ENCODE data around the gene CCPG1.

Gene CCPG1

DNA sequence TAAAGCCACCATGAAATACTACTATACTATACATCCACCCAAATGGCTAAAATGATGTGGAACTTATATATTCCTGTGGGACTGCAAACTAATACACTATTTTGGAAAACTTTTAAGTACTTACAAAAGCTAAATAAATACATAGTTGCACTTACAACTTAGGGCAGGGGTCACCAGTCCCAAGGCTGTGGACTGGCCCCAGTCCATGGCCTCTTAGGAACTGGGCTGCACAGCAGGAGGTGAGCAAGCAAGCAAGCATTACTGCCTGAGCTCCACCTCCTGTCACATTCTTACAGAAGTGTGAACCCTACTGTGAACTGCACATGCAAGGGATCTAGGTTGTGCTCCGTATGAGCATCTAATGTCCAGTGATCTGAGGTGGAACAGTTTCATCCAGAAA is 71.0 kb downstream of the CCPG1 start:
- H3K9me3 ChIP-seq (ENCODE audit: severe bottlenecking), result no peaks in the 10 kb centered on the region
- no peak overlapping the region for H3K4me3 ChIP-seq (ENCODE audit: low read depth, low read length)
- no peak overlapping the region for H3K27ac ChIP-seq
- DNase-seq, result no peak
- H3K36me3 ChIP-seq, result no peaks in the 10 kb centered on the region; the same call in 1 of the 2 replicates
- H3K27me3 ChIP-seq (ENCODE audit: insufficient read depth, low read depth, severe bottlenecking), result no peaks in the 10 kb centered on the region
- TF ChIP-seq, protein P1, sequence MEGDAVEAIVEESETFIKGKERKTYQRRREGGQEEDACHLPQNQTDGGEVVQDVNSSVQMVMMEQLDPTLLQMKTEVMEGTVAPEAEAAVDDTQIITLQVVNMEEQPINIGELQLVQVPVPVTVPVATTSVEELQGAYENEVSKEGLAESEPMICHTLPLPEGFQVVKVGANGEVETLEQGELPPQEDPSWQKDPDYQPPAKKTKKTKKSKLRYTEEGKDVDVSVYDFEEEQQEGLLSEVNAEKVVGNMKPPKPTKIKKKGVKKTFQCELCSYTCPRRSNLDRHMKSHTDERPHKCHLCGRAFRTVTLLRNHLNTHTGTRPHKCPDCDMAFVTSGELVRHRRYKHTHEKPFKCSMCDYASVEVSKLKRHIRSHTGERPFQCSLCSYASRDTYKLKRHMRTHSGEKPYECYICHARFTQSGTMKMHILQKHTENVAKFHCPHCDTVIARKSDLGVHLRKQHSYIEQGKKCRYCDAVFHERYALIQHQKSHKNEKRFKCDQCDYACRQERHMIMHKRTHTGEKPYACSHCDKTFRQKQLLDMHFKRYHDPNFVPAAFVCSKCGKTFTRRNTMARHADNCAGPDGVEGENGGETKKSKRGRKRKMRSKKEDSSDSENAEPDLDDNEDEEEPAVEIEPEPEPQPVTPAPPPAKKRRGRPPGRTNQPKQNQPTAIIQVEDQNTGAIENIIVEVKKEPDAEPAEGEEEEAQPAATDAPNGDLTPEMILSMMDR (IDR thresholded peaks at IDR 0.05; ENCODE audit: low read depth, low read length), result no peak

DNA sequence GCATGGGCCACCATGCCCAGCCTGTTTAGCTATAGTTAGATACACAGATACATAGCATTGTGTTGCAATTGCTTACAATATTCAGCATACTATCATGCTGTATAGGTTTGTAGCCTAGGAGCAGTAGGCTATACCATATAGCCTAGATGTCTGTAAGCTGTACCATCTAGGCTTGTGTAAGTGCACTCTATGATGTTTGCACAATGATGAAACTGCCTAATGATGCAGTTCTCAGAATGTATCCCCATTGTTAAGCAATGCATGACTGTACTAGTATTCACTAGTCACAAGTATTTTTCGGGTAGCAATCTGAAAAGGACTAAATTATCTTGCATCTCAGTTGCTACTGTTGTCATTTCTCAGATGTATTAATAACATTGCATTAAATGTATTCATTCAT is 73.2 kb downstream of the CCPG1 start:
- no peak overlapping the region for H3K27ac ChIP-seq
- no peaks in the 10 kb centered on the region for H3K27me3 ChIP-seq (ENCODE audit: insufficient read depth, low read depth, severe bottlenecking)
- no peak overlapping the region for H3K4me3 ChIP-seq (ENCODE audit: low read depth, low read length)
- no peak for DNase-seq
- H3K36me3 ChIP-seq, result no peaks in the 10 kb centered on the region; the same call in 1 of the 2 replicates
- TF ChIP-seq, protein P1 (IDR thresholded peaks at IDR 0.05; ENCODE audit: low read depth, low read length), result no peak
- no peaks in the 10 kb centered on the region for H3K9me3 ChIP-seq (ENCODE audit: severe bottlenecking)

DNA sequence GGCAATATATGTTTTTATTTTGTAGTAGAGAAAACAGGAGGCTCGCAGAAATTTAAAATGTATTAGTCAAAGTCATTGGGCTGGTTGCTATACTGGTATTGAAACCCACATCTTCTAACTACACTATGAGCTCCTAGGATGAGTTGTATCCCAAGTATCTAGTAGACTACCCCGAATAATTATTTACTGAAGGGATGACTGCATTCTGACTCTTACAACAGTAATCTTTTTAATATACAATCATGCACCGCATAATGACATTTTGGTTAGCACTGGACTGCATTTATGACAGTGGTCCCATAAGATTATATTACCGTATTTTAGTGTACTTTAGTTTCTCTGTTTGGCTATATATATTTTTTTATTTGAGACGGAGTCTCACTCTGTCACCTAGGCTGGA is 73.8 kb downstream of the CCPG1 start:
- Histone ChIP-seq H3K36me3 (no peaks in the 10 kb centered on the region; the same call in 1 of the 2 replicates), H3K4me3 (ENCODE audit: low read depth, low read length) (no peak overlapping the region), H3K27me3 (ENCODE audit: insufficient read depth, low read depth, severe bottlenecking) (no peaks in the 10 kb centered on the region), H3K27ac (no peak overlapping the region), H3K9me3 (ENCODE audit: severe bottlenecking) (no peaks in the 10 kb centered on the region)
- no peak for DNase-seq
- TF ChIP-seq, protein P1 (IDR thresholded peaks at IDR 0.05; ENCODE audit: low read depth, low read length), result no peak

DNA sequence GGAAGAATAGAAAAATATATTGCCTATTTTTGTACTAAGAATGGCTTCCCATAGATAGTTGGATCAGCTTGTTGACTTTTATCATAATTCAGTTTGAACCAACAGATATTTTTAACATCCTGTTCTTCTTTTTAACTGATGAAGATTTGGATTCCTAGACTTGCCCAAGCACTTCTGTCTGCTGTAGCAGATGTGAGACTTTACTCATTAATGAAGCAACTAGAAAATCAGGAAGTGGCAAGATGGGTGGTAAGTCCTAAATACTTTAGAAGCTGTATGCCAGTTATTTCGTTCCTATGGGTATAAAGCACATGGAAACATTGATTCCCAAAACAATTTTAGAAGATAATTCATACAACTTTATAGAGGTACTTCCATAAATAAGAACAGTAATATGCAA is 80.8 kb downstream of the CCPG1 start:
- no peaks in the 10 kb centered on the region for H3K27me3 ChIP-seq (ENCODE audit: insufficient read depth, low read depth, severe bottlenecking)
- no peak for DNase-seq
- H3K36me3 ChIP-seq, result no peaks in the 10 kb centered on the region
- no peak overlapping the region for H3K27ac ChIP-seq
- TF ChIP-seq, protein P1 (IDR thresholded peaks at IDR 0.05; ENCODE audit: low read depth, low read length), result no peak
- H3K9me3 ChIP-seq (ENCODE audit: severe bottlenecking), result no peaks in the 10 kb centered on the region
- H3K4me3 ChIP-seq (ENCODE audit: low read depth, low read length), result no peak overlapping the region

DNA sequence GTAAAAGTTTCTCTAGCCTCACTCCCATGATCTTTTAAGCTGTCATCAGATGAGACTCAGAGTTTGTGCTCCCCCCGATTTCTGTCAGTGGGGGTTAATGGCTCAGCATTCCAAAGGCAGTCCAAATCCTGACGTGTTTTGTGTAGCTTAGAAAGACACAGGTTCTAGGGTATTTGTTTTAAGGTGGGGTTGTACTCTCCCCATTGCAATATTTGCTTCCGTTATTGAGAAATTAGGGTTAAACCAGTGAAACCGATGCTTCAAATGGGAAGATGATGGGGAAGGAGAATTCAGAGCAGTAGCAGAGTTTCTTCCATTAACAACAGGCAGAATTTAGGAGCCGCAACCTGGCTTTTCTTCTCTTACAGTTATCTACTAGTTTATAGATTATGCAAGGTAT is 85.7 kb downstream of the CCPG1 start:
- TF ChIP-seq, protein P1 (IDR thresholded peaks at IDR 0.05; ENCODE audit: low read depth, low read length), result no peak
- no peak for DNase-seq
- no peak overlapping the region for H3K4me3 ChIP-seq (ENCODE audit: low read depth, low read length)
- H3K9me3 ChIP-seq (ENCODE audit: severe bottlenecking), result no peaks in the 10 kb centered on the region
- H3K36me3 ChIP-seq, result peaks cover under 1% of the 10 kb centered on the region; the same call in 1 of the 2 replicates
- no peaks in the 10 kb centered on the region for H3K27me3 ChIP-seq (ENCODE audit: insufficient read depth, low read depth, severe bottlenecking)
- H3K27ac ChIP-seq, result no peak overlapping the region

DNA sequence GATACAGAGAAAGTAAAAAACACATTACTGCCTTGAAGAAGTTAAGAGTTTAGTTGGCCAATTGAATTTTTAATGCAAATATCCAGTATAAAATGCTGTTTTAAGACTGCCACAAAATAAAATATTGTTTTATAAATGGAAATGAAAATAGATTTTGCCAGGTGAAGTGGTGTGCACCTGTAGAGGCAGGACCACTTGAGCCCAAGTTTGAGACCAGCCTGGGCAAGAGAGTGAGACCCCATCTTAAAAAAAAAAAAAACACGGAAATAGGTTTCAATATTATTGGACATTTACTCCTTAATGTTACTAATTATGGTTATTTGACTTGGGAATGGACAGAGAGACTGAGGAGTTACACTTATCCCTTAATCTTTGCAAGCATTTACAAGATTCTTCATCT is 87.2 kb downstream of the CCPG1 start:
- peaks cover 5% of the 10 kb centered on the region; the same call in 1 of the 2 replicates for H3K36me3 ChIP-seq
- H3K9me3 ChIP-seq (ENCODE audit: severe bottlenecking), result no peaks in the 10 kb centered on the region
- DNase-seq, result no peak
- no peak overlapping the region for H3K27ac ChIP-seq
- no peak overlapping the region for H3K4me3 ChIP-seq (ENCODE audit: low read depth, low read length)
- TF ChIP-seq, protein P1 (IDR thresholded peaks at IDR 0.05; ENCODE audit: low read depth, low read length), result no peak
- H3K27me3 ChIP-seq (ENCODE audit: insufficient read depth, low read depth, severe bottlenecking), result no peaks in the 10 kb centered on the region
